SK-N-SH (cell line): Measurements from ENCODE around the gene BFSP2. TPM values are rescaled to one million over a fixed set of nuclear protein-coding genes. Genes with fewer than 3 reads are reported as not detected.

Experiments used
- CTCF ChIA-PET: fragments of 300-600, 350-600 bp; formaldehyde crosslinking; extraction: SDS; loops from one replicate; lab custom pipeline; 2021; lab: Yijun Ruan, JAX
- POLR2A ChIA-PET: fragments of 350-600 bp; sonication (Branson Sonifier 250); formaldehyde crosslinking; extraction: SDS; loops from one replicate; lab custom pipeline; 2020; ENCODE audit warnings: antibody characterized with exemption, inconsistent platforms; lab: Yijun Ruan, JAX
- DNase-seq: peaks from one replicate; pipeline ENCODE4 v3.0.0; 2012
- H2AFZ ChIP-seq: fragments of 200-600 bp; sonication (generic); 2 replicates; pipeline ENCODE4 v1.8.1; 2016; ENCODE audit warnings: antibody characterized with exemption, mild to moderate bottlenecking, low read depth
- H3F3A ChIP-seq: fragments of 200-600 bp; sonication (generic); replicated peaks from 2 replicates; pipeline ENCODE3; 2016; ENCODE audit warnings: antibody characterized with exemption, mild to moderate bottlenecking; ENCODE audit not compliant: insufficient read depth
- H3K27ac ChIP-seq, 2 experiments: fragments of 200-500 bp in 1 of 2; fragments of 200-600 bp in 1 of 2; sonication (Bioruptor generic) in 1 of 2; sonication (generic), shearing (Covaris generic) in 1 of 2; 2 replicates each; pipeline versions ENCODE4 v1.5.1 to v1.6.1; 2014 to 2016; ENCODE audit warnings: low read depth in 2 of 2, inconsistent platforms in 1 of 2, low read length in 1 of 2, mild to moderate bottlenecking in 1 of 2, mixed read lengths in 1 of 2
- H3K27me3 ChIP-seq: fragments of 200-600 bp; sonication (generic), shearing (Covaris generic); 2 replicates; pipeline ENCODE4 v1.6.1; 2016; ENCODE audit warnings: mixed run types; ENCODE audit not compliant: insufficient read depth
- H3K36me3 ChIP-seq, 2 experiments: fragments of 200-500 bp in 1 of 2; fragments of 200-600 bp in 1 of 2; sonication (Bioruptor generic) in 1 of 2; sonication (generic) in 1 of 2; replicated peaks in 1 of 2; 2 replicates each; pipeline versions ENCODE3 to v1.5.1; 2014 to 2016; ENCODE audit warnings: low read length in 1 of 2, mild to moderate bottlenecking in 1 of 2; ENCODE audit not compliant: insufficient read depth in 2 of 2, control insufficient read depth in 1 of 2
- H3K4me1 ChIP-seq, 2 experiments: fragments of 200-500 bp in 1 of 2; fragments of 200-600 bp in 1 of 2; sonication (Bioruptor generic) in 1 of 2; sonication (generic), shearing (Covaris generic) in 1 of 2; 2 replicates each; pipeline versions ENCODE4 v1.5.1 to v1.6.1; 2014 to 2016; ENCODE audit warnings: low read depth in 1 of 2, low read length in 1 of 2, mixed run types in 1 of 2; ENCODE audit not compliant: insufficient read depth in 2 of 2, control insufficient read depth in 1 of 2
- H3K4me2 ChIP-seq: fragments of 200-600 bp; sonication (generic), shearing (Covaris generic); 2 replicates; pipeline ENCODE4 v1.6.1; 2017; ENCODE audit warnings: mixed run types
- H3K4me3 ChIP-seq, 2 experiments: fragments of 200-500 bp in 1 of 2; fragments of 200-600 bp in 1 of 2; sonication (Bioruptor generic) in 1 of 2; sonication (generic), shearing (Covaris generic) in 1 of 2; 2 replicates each; pipeline versions ENCODE4 v1.5.1 to v1.8.1; 2014 to 2016; ENCODE audit warnings: low read depth in 2 of 2, inconsistent platforms in 1 of 2, low read length in 1 of 2, mild to moderate bottlenecking in 1 of 2, mixed read lengths in 1 of 2, moderate library complexity in 1 of 2
- H3K79me2 ChIP-seq: fragments of 200-600 bp; sonication (generic); 2 replicates; pipeline ENCODE4 v1.8.1; 2017; ENCODE audit warnings: mild to moderate bottlenecking; ENCODE audit not compliant: insufficient read depth
- H3K9ac ChIP-seq: fragments of 200-600 bp; sonication (generic); 2 replicates; pipeline ENCODE4 v1.6.1; 2017; ENCODE audit warnings: mixed run types
- H3K9me2 ChIP-seq: fragments of 200-600 bp; sonication (generic); 2 replicates; pipeline ENCODE4 v1.6.1; 2017; ENCODE audit warnings: mixed run types
- H3K9me3 ChIP-seq: fragments of 200-600 bp; sonication (generic); 2 replicates; pipeline ENCODE4 v1.6.1; 2017; ENCODE audit warnings: mixed run types, mild to moderate bottlenecking, moderate library complexity
- H4K20me1 ChIP-seq: fragments of 200-600 bp; sonication (generic); 2 replicates; pipeline ENCODE4 v1.6.1; 2017; ENCODE audit warnings: mild to moderate bottlenecking, mixed run types; ENCODE audit not compliant: insufficient read depth
- ELF1 ChIP-seq: IDR thresholded peaks from 2 replicates; pipeline ENCODE4 v1.4.0; 2012
- EZH2phosphoT487 ChIP-seq: fragments of 200-600 bp; sonication (generic); IDR thresholded peaks from 2 replicates; pipeline ENCODE4 v1.6.1; 2017; ENCODE audit warnings: low read depth, mixed run types, mild to moderate bottlenecking, antibody characterized with exemption, moderate library complexity, borderline replicate concordance
- FOSL2 ChIP-seq: IDR thresholded peaks from 2 replicates; pipeline ENCODE4 v1.4.0; 2012; ENCODE audit warnings: low read depth, mild to moderate bottlenecking, moderate library complexity, borderline replicate concordance
- GATA2 ChIP-seq: sonication (generic); formaldehyde crosslinking; IDR thresholded peaks from 2 replicates; pipeline ENCODE4 v1.5.0; 2020; ENCODE audit warnings: mild to moderate bottlenecking, missing genetic modification reagents
- MAX ChIP-seq: IDR thresholded peaks from 2 replicates; pipeline ENCODE4 v1.4.0; 2012; ENCODE audit warnings: low read depth
- MEF2A ChIP-seq: IDR thresholded peaks from 2 replicates; pipeline ENCODE4 v1.4.0; 2012; ENCODE audit warnings: low read depth, borderline replicate concordance
- POLR2AphosphoS5 ChIP-seq: IDR thresholded peaks from 2 replicates; pipeline ENCODE4 v1.6.1; 2012; ENCODE audit warnings: low read depth, low read length
- RAD21 ChIP-seq: IDR thresholded peaks from 2 replicates; pipeline ENCODE4 v1.6.1; 2012; ENCODE audit warnings: mild to moderate bottlenecking, low read length
- RCOR1 ChIP-seq: fragments of 150-350 bp; IDR thresholded peaks from 2 replicates; pipeline ENCODE4 v1.6.1; 2017; ENCODE audit warnings: antibody characterized with exemption, low read length
- REST ChIP-seq: IDR thresholded peaks from 2 replicates; pipeline ENCODE4 v1.6.1; 2012; ENCODE audit warnings: mild to moderate bottlenecking, low read depth, low read length, moderate library complexity
- RFX5 ChIP-seq: IDR thresholded peaks from 2 replicates; pipeline ENCODE4 v1.6.1; 2012; ENCODE audit warnings: mild to moderate bottlenecking, improper control_type of control experiment, low read length
- SIN3A ChIP-seq: IDR thresholded peaks from 2 replicates; pipeline ENCODE4 v1.6.1; 2012; ENCODE audit warnings: low read depth, mild to moderate bottlenecking, low read length, moderate library complexity, borderline replicate concordance
- SMC3 ChIP-seq: IDR thresholded peaks from 2 replicates; pipeline ENCODE4 v1.6.1; 2012; ENCODE audit warnings: low read depth, low read length, improper control_type of control experiment
- USF1 ChIP-seq: IDR thresholded peaks from 2 replicates; pipeline ENCODE4 v1.4.0; 2012; ENCODE audit warnings: low read depth, borderline replicate concordance
- WGBS: methylation state at CpG from one replicate; pipeline ENCODE4 v1.1.6; 2017; ENCODE audit warnings: low lambda C conversion rate; 5-methylcytosine and 5-hydroxymethylcytosine counted together
- polyA plus RNA-seq, 3 experiments: library from polyadenylated mRNA; depleted of rRNA; stranded (reverse); fragments of >200 nt; gene quantifications; 2 replicates each; pipeline ENCODE4 v1.2.3, GENCODE V29; 2012
- TF ChIP-seq, protein P1 (sequence below): IDR thresholded peaks from 2 replicates; pipeline ENCODE4; 2012

The BFSP2 gene
- polyA plus RNA-seq, 1 of the 3 experiments (the other 2 are of a cell fraction): not detected

- WGBS: 86% methylated on average over 5 of the region's 5 CpGs
- ChIA-PET CTCF (no interaction called here), POLR2A (no interaction called here)
- peaks cover 0 to 6% of the 10 kb centered on the region in 2 experiments; a peak in 1 of 4 replicates for H3K4me1 ChIP-seq
- H3K79me2 ChIP-seq: no peaks in the 10 kb centered on the region
- H3K27ac ChIP-seq: no peak overlapping the region
- H2AFZ ChIP-seq: no peak overlapping the region
- H3K36me3 ChIP-seq: no peaks in the 10 kb centered on the region
- no peak overlapping the region for H3K9ac ChIP-seq
- H3K4me3 ChIP-seq: no peak overlapping the region
- TF ChIP-seq SMC3: no peak
- TF ChIP-seq REST: no peak
- no peak for TF ChIP-seq EZH2phosphoT487
- TF ChIP-seq SIN3A: no peak
- TF ChIP-seq MAX: no peak
- TF ChIP-seq ELF1: no peak
- TF ChIP-seq RFX5: no peak
- TF ChIP-seq GATA2: no peak
- TF ChIP-seq RCOR1: no peak
- TF ChIP-seq FOSL2: no peak
- no peak for TF ChIP-seq POLR2AphosphoS5
- no peak for TF ChIP-seq MEF2A
- TF ChIP-seq, protein P1, sequence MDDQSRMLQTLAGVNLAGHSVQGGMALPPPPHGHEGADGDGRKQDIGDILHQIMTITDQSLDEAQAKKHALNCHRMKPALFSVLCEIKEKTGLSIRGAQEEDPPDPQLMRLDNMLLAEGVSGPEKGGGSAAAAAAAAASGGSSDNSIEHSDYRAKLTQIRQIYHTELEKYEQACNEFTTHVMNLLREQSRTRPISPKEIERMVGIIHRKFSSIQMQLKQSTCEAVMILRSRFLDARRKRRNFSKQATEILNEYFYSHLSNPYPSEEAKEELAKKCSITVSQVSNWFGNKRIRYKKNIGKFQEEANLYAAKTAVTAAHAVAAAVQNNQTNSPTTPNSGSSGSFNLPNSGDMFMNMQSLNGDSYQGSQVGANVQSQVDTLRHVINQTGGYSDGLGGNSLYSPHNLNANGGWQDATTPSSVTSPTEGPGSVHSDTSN: no peak
- TF ChIP-seq RAD21: no peak
- no peak for TF ChIP-seq USF1
- H3F3A ChIP-seq: no peaks in the 10 kb centered on the region
- no peaks in the 10 kb centered on the region for H4K20me1 ChIP-seq
- H3K9me2 ChIP-seq: no peaks in the 10 kb centered on the region
- peaks cover 7% of the 10 kb centered on the region; the same call in 1 of the 2 replicates for H3K9me3 ChIP-seq
- no peaks in the 10 kb centered on the region for H3K27me3 ChIP-seq
- no peak overlapping the region for H3K4me2 ChIP-seq
- no peak for DNase-seq
These were observed 89.7 kb downstream of the BFSP2 start for GRCh38 chr3:133489466-133490085.
